Gastrocnemius medialis (tissue), 4 donors: Measurements from ENCODE around the gene KLK15. TPM values are rescaled to one million over a fixed set of nuclear protein-coding genes. Genes with fewer than 3 reads are reported as not detected.

Experiments
- ATAC-seq, 2 donors: fragments of 150-250 bp; one replicate each; pipeline ENCODE4 v1.9.1; 2016
- DNase-seq, 2 donors: peaks; one replicate each; pipeline ENCODE4 v3.0.0-alpha.2; 2019
- H3K27ac ChIP-seq, 4 donors: fragments of 200-600 bp; sonication (generic); 1 replicate in 1 of 4; 2 replicates in 3 of 4; pipeline ENCODE4 v1.5.1; 2016 to 2018; ENCODE audit warnings: mild to moderate bottlenecking in 2 of 4, moderate library complexity in 1 of 4
- H3K27me3 ChIP-seq, 3 donors: fragments of 200-600 bp; sonication (generic) in 2 of 3; 1 replicate in 1 of 3; 2 replicates in 2 of 3; pipeline versions ENCODE4 v1.5.1 to v1.6.0; 2016 to 2019; ENCODE audit warnings: mild to moderate bottlenecking in 1 of 3, moderate library complexity in 1 of 3
- H3K36me3 ChIP-seq, 2 donors: fragments of 200-600 bp; sonication (generic) in 1 of 2; one replicate each; pipeline ENCODE4 v1.5.1; 2017 to 2018
- H3K4me1 ChIP-seq, 2 donors: fragments of 200-600 bp; sonication (generic) in 1 of 2; one replicate each; pipeline ENCODE4 v1.5.1; 2016 to 2017; ENCODE audit warnings: mild to moderate bottlenecking in 2 of 2
- H3K4me3 ChIP-seq, 4 donors: fragments of 200-600 bp; sonication (generic) in 3 of 4; 1 replicate in 1 of 4; 2 replicates in 3 of 4; pipeline ENCODE4 v1.5.1; 2016 to 2019; ENCODE audit warnings: mild to moderate bottlenecking in 2 of 4
- H3K9me3 ChIP-seq, 3 donors: fragments of 200-600 bp; sonication (generic) in 2 of 3; 1 replicate in 1 of 3; 2 replicates in 2 of 3; pipeline ENCODE4 v1.5.1; 2016 to 2019
- POLR2A ChIP-seq, 2 donors: fragments of 450-650 bp; IDR thresholded peaks; one replicate each; pipeline ENCODE4 v1.6.1; 2017; ENCODE audit warnings: antibody characterized with exemption in 2 of 2, mild to moderate bottlenecking in 2 of 2, moderate library complexity in 2 of 2
- in situ Hi-C, 4 donors: fragments of 200-750 bp; cut with MboI; loops; one replicate each; pipeline versions ENCODE4 v1.15.0 to v1.8.0; 2017; ENCODE audit warnings: low sequenced_read_pairs in 4 of 4
- intact Hi-C: fragments of 100-400 bp; cut with DNase I; formaldehyde crosslinking; loops from one replicate; pipeline ENCODE4 v1.15.1; 2023; ENCODE audit warnings: low total_unique reads
- total RNA-seq, 4 donors: library from RNA; depleted of rRNA; stranded (reverse); fragments of >200 nt; gene quantifications; one replicate each; pipeline versions ENCODE4 v1.1.0 to v1.2.3, GENCODE V29; 2016
- TF ChIP-seq, protein P1 (sequence below), 5 experiments: fragments of 450-650 bp in 3 of 5; fragments of 200-600 bp in 2 of 5; sonication (generic) in 2 of 5; IDR thresholded peaks in 4 of 5; conservative IDR thresholded peaks in 1 of 5; 1 replicate in 4 of 5; 2 replicates in 1 of 5; pipeline ENCODE4 v1.5.1; 2016 to 2019; ENCODE audit warnings: antibody characterized with exemption in 5 of 5, mild to moderate bottlenecking in 3 of 5, moderate library complexity in 3 of 5

The KLK15 gene
- total RNA-seq, 4 donors from 2014 or later = not detected

GRCh38 chr19:50877338-50877737 lies 44.0 kb upstream of the KLK15 start:
- H3K27me3 ChIP-seq = peaks cover 0 to 4% (median 0%) of the 10 kb centered on the region in 3 donors
- DNase-seq = no peak
- H3K36me3 ChIP-seq = no peaks in the 10 kb centered on the region
- ATAC-seq = no peak
- TF ChIP-seq POLR2A (IDR thresholded peaks at IDR 0.05) = no peak
- TF ChIP-seq, protein P1, sequence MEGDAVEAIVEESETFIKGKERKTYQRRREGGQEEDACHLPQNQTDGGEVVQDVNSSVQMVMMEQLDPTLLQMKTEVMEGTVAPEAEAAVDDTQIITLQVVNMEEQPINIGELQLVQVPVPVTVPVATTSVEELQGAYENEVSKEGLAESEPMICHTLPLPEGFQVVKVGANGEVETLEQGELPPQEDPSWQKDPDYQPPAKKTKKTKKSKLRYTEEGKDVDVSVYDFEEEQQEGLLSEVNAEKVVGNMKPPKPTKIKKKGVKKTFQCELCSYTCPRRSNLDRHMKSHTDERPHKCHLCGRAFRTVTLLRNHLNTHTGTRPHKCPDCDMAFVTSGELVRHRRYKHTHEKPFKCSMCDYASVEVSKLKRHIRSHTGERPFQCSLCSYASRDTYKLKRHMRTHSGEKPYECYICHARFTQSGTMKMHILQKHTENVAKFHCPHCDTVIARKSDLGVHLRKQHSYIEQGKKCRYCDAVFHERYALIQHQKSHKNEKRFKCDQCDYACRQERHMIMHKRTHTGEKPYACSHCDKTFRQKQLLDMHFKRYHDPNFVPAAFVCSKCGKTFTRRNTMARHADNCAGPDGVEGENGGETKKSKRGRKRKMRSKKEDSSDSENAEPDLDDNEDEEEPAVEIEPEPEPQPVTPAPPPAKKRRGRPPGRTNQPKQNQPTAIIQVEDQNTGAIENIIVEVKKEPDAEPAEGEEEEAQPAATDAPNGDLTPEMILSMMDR (IDR thresholded peaks at IDR 0.05 in 4 of 5, conservative IDR thresholded peaks at IDR 0.05 in 1 of 5) = no peak
- H3K27ac ChIP-seq = no peak overlapping the region
- in situ Hi-C loops = no loop called here
- no peaks in the 10 kb centered on the region for H3K4me1 ChIP-seq
- no peak overlapping the region for H3K4me3 ChIP-seq
- intact Hi-C loops = no loop called here
- H3K9me3 ChIP-seq = no peaks in the 10 kb centered on the region

DNA sequence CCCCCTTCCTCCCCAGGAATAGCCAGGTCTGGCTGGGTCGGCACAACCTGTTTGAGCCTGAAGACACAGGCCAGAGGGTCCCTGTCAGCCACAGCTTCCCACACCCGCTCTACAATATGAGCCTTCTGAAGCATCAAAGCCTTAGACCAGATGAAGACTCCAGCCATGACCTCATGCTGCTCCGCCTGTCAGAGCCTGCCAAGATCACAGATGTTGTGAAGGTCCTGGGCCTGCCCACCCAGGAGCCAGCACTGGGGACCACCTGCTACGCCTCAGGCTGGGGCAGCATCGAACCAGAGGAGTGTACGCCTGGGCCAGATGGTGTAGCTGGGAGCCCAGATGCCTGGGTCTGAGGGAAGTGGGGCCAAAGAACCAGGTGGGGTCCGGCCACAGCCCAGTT lies 43.1 kb upstream of the KLK15 start:
- in situ Hi-C loops = no loop called here
- H3K27me3 ChIP-seq = peaks cover 0 to 4% (median 0%) of the 10 kb centered on the region in 3 donors
- DNase-seq = no peak
- ATAC-seq = no peak
- H3K9me3 ChIP-seq = no peaks in the 10 kb centered on the region
- intact Hi-C loops = no loop called here
- no peak overlapping the region for H3K27ac ChIP-seq
- TF ChIP-seq, protein P1 (IDR thresholded peaks at IDR 0.05 in 4 of 5, conservative IDR thresholded peaks at IDR 0.05 in 1 of 5) = no peak
- TF ChIP-seq POLR2A (IDR thresholded peaks at IDR 0.05) = no peak
- no peaks in the 10 kb centered on the region for H3K4me1 ChIP-seq
- H3K36me3 ChIP-seq = no peaks in the 10 kb centered on the region
- H3K4me3 ChIP-seq = no peak overlapping the region

DNA sequence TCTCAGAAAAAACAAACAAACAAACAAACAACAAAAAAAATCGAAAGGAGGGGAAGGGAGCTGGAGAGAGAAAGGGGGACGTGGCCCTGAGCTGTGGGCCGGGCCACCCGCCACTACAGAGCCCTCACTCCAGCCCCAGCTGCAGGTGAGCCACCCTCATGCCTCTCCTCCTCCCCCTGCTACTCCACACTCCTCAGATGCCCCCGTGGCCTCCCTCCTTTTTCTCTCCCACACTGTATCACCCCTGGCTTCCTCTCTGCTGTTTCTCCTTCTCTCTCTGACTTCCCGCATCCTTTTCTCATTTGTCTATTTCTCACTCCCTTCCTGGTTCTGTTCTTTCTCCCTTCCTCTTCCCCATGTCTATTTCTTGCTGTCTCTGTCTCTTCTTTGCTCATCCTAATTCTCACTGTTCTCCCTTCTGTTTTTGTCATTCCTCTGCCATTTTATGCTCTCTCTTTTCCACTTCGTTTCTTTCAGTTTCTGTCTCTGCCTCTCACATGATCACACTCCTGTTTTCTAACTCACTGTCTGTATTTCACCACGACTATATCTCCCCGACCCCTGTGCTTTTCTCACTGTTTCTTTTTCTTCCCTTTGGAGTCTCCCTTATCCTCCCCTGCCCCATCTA lies 42.5 kb upstream of the KLK15 start:
- no peak overlapping the region for H3K27ac ChIP-seq
- no peaks in the 10 kb centered on the region for H3K4me1 ChIP-seq
- DNase-seq = no peak
- peaks cover 0 to 4% (median 0%) of the 10 kb centered on the region in 3 donors for H3K27me3 ChIP-seq
- no peak for ATAC-seq
- H3K9me3 ChIP-seq = no peaks in the 10 kb centered on the region
- TF ChIP-seq, protein P1 (IDR thresholded peaks at IDR 0.05 in 4 of 5, conservative IDR thresholded peaks at IDR 0.05 in 1 of 5) = no peak
- no peak for TF ChIP-seq POLR2A (IDR thresholded peaks at IDR 0.05)
- intact Hi-C loops (no loop called here), in situ Hi-C loops (no loop called here)
- no peaks in the 10 kb centered on the region for H3K36me3 ChIP-seq
- no peak overlapping the region for H3K4me3 ChIP-seq

DNA sequence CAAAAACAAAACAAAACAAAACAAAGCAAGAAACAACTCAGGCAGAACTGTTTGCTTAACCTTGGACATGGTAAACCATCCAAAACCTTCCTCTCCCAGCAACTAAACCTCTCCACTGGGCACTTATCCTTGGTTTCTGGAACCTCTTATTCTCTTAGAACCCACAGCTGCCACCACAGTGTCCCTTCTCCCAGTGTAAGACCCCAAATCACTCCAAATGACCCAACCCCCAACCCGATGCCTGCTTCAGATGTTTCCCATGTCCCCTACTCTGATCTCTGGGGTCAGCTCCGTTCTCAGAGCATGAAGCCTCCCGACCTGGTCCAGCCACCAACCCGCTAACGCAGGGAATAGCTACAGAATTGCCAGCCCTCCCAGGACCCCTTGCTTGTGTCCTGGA lies 40.8 kb upstream of the KLK15 start:
- Histone ChIP-seq H3K4me1 (no peaks in the 10 kb centered on the region), H3K4me3 (no peak overlapping the region), H3K36me3 (no peaks in the 10 kb centered on the region), H3K9me3 (no peaks in the 10 kb centered on the region), H3K27me3 (peaks cover 0 to 4% (median 0%) of the 10 kb centered on the region in 3 donors), H3K27ac (no peak overlapping the region)
- ATAC-seq (no peak), DNase-seq (no peak)
- TF ChIP-seq POLR2A (IDR thresholded peaks at IDR 0.05) = no peak
- TF ChIP-seq, protein P1 (IDR thresholded peaks at IDR 0.05 in 4 of 5, conservative IDR thresholded peaks at IDR 0.05 in 1 of 5) = no peak
- intact Hi-C loops = no loop called here
- in situ Hi-C loops = no loop called here

DNA sequence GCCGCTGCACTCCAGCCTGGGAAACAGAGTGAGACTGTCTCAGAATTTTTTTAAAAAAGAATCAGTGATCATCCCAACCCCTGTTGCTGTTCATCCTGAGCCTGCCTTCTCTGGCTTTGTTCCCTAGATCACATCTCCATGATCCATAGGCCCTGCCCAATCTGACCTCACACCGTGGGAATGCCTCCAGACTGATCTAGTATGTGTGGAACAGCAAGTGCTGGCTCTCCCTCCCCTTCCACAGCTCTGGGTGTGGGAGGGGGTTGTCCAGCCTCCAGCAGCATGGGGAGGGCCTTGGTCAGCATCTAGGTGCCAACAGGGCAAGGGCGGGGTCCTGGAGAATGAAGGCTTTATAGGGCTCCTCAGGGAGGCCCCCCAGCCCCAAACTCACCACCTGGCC lies 39.7 kb upstream of the KLK15 start, which contains the start of gene KLK2:
KLK2 (plus strand) TSS at position 384 of the 400 bp plus-strand sequence. CDS start 35 bp downstream, outside the sequence.
- Histone ChIP-seq H3K27me3 (peaks cover 0 to 4% (median 3%) of the 10 kb centered on the region in 3 donors), H3K9me3 (no peaks in the 10 kb centered on the region), H3K27ac (no peak within 1 kb of the TSS), H3K36me3 (no peaks in the 10 kb centered on the region), H3K4me3 (no peak within 1 kb of the TSS), H3K4me1 (no peaks in the 10 kb centered on the region)
- DNase-seq (no peak), ATAC-seq (no peak)
- in situ Hi-C loops = no loop called here
- TF ChIP-seq POLR2A (IDR thresholded peaks at IDR 0.05) = no peak
- TF ChIP-seq, protein P1 (IDR thresholded peaks at IDR 0.05 in 4 of 5, conservative IDR thresholded peaks at IDR 0.05 in 1 of 5) = no peak
- intact Hi-C loops = no loop called here
